Measurements from ENCODE around the gene MYOM1.

GRCh38 chr18:3048820-3049349 lies 170.9 kb downstream of the MYOM1 start:
- TF ChIP-seq CTCF (IDR thresholded peaks at IDR 0.05; ENCODE audit: low read depth, low read length) (no peak), EZH2phosphoT487 (IDR thresholded peaks at IDR 0.05; ENCODE audit: low read depth) (no peak)

Data from OCI-LY3 (cell line).